Stimulated activated CD4-positive, alpha-beta T cell treated with anti-CD3 and anti-CD28 coated beads, Interleukin-15, amount 100 ng/mL, for 48 hours (primary cell): ENCODE measurements around the gene AMBP.
"Not testable (repeated sequence)": the region's sequence is repeated elsewhere in the genome, so short reads cannot be mapped to it uniquely, and the experiment has no call there.

Experiments
- DNase-seq, 2 donors: peaks; one replicate each; pipeline ENCODE4 v3.0.0-alpha.2; 2020; ENCODE audit warnings: low read depth in 2 of 2

Gene AMBP

DNA sequence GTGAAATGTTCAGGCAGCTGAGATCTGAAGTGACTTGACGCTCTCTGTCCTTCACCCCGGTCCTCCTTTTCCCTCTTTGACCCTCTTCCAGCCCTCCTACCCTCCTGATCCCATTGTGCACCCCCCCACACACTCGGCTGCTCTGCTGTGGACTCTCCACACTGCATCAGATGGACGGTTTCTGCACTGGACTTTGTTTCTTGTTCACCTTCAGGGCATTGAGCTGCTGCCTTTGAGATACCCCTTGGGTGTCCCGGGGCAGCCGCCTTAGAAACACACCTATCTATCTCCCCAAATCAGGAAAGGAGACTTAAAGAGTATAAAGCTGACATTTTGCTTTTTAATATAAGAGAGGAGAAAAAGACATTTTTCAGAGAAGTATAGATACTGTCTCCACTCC, 27.5 kb downstream of the AMBP start:
- DNase-seq, result no peak

DNA sequence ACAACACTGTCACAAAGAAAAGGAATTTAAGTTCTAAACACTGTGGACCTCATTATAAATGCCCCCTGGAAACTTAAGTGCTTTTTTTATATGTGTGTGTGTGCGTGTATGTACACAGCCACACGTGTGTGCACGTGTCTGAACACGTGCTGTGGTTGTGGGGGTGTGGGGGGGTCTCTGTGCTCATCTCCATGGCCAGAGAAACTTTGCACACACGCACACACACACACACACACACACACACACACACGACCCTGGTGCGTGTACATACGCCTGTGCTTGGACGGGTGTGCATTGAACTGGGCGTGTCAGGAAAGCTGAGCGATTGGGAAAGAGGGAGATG, 27.9 kb downstream of the AMBP start:
- no peak for DNase-seq

DNA sequence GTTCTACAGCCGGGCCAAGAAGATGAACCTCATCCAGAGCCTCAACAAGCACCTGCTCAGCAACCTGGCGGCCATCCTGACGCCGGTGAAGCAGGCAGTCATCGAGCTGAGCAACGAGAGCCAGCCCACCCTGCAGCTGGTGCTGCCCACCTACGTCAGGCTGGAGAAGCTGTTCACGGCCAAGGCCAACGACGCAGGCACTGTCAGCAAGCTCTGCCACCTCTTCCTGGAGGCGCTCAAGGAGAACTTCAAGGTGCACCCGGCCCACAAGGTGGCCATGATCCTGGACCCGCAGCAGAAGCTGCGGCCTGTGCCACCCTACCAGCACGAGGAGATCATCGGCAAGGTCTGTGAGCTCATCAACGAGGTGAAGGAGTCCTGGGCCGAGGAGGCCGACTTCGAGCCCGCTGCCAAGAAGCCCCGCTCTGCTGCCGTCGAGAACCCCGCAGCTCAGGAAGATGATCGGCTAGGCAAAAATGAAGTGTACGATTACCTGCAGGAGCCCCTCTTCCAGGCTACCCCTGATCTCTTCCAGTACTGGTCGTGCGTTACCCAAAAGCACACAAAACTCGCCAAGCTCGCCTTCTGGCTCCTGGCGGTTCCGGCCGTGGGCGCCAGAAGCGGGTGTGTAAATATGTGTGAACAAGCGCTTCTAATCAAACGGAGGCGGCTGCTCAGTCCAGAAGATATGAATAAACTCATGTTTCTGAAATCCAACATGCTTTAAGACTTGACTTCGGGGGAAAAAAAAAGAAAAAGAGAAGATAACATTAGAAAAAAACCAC, 28.5 kb downstream of the AMBP start:
- no peak for DNase-seq

DNA sequence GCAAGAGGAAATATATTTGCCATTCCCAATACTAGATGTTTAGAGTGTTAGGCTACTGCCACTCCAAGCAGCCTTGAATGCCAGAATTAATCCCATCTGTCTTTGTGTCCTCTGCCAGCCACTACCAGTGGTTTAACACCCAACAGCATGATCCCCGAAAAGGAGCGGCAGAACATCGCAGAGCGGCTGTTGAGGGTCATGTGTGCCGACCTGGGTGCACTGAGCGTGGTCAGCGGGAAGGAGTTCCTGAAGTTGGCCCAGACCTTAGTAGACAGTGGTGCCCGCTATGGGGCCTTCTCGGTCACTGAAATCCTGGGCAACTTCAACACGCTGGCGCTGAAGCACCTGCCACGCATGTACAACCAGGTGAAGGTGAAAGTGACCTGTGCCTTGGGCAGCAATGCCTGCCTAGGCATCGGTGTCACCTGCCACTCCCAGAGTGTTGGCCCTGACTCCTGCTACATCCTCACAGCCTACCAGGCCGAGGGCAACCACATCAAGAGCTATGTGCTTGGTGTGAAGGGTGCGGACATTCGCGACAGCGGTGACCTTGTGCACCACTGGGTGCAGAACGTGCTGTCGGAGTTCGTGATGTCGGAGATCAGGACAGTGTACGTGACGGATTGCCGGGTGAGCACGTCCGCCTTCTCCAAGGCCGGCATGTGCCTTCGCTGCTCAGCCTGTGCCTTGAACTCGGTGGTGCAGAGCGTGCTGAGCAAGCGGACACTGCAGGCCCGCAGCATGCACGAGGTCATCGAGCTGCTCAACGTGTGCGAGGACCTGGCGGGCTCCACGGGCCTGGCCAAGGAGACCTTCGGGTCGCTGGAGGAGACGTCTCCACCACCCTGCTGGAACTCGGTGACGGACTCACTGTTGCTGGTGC, 29.3 kb downstream of the AMBP start:
- no peak for DNase-seq

DNA sequence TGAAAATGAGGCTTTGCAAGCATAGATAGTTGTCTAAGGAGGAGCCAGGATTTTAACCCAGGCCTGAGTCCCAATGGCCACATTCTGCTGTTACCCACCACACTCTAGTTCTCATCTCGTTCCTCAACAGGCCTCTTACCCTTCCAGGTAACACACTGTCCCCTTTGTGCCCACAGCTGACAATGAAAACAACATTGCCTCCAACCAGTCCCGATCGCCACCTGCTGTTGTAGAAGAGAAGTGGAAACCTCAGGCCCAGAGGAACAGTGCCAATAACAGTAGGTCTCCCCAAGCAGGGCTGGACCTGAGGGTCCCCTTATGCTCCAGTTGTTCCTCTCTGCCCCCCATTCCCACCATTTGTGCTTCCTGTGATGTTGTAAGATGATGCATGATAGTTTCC, 30.4 kb downstream of the AMBP start:
- no peak for DNase-seq

DNA sequence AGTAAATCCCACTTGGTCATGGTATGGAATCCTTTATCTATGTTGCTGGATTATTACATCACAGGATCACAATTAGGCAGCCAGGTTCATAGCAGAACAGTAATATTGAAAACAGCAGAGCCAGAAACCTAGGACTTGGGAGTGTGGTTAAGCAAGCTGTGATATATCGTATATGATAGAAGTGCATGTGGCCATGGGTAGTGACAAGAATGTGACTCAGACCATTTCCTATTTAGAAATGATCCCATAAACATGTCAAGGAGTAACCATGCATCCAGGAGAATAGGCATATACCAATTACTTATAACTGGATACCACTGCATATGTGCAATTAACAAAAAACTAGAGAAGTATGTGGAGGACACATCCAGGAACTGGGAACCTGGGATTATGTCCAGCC, 31.2 kb downstream of the AMBP start:
- no peak for DNase-seq

DNA sequence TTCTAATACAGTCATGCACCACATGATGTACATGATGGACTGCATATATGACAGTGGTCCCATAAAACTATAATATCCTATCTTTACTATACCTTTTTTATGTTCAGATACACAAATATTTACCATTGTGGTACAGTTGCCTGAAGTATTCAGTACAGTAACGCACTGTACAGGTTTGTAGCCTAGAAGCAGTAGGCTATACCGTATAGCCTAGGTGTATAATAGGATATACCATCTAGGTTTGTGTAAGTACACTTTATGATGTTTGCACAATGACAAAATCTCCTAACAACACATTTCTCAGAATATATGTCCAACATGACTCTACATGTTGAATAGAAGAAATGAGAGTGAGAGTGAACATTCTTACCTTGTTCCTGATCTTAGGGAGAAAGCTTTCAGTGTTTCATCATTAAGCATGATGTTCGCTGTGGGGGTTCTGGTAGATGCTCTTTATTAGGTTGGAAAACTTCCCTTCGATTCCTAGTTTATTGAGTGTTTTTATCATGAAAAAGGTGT, 31.8 kb downstream of the AMBP start:
- DNase-seq, result no peak

DNA sequence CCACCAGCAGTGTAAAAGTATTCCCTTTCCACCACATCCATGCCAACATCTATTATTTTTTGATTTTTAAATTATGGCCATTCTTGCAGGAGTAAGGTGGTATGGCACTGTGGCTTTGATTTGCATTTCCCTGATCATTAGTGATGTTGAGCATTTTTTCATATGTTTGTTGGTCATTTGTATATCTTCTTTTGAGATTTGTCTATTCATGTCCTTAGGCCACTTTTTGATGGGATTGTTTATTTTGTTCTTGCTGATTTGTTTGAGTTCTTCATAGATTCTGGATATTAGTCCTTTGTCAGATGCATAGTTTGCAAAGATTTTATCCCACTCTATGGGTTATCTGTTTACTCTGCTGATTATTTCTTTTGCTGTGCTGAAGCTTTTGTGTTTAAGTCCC, 34.4 kb downstream of the AMBP start:
- DNase-seq, result not testable (repeated sequence)

DNA sequence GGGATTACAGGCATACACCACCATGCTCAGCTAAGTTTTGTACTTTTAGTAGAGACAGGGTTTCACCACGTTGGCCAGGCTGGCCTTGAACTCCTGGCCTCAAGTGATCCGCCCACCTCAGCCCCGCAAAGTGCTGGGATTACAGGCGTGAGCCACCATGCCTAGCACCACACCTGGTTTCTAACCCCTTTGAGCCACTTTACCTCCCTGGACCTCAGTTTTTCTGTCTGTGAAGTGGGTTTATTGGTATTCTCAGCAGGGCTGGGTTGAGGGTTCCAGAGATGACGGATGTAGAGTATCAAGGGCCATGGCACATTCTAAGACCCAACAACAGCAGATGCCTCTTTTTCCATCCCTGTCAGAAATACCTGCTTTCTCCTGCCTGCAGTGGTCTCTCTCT, 38.6 kb downstream of the AMBP start:
- no peak for DNase-seq

DNA sequence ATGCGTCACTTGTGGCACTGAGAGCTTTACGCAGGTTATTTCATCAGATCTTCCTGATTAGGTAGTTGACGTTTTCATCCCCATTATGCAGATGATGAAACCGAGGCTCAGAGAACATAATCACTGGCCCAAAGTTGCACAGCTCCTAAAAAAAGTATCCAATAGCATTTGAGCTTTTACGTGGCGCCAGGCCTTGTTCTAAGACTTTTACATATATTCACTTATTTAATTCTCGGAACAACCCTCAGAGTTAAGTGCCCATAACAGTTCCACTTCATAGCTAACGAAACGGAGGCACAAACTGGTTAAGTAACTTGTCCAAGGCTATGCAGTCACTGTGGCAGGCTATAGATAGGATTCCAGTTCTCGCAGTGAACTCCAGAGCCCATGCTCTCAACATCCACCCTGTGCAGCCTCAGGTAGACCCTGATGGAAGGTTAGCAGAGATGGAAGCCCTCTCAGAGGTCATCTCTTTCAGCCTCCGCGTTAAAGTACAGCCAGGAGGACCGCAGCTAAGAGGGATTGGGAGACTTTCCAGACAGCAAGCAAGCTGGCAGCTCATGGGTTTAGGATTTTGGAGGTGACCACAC, 39.3 kb downstream of the AMBP start:
- DNase-seq, result no peak

DNA sequence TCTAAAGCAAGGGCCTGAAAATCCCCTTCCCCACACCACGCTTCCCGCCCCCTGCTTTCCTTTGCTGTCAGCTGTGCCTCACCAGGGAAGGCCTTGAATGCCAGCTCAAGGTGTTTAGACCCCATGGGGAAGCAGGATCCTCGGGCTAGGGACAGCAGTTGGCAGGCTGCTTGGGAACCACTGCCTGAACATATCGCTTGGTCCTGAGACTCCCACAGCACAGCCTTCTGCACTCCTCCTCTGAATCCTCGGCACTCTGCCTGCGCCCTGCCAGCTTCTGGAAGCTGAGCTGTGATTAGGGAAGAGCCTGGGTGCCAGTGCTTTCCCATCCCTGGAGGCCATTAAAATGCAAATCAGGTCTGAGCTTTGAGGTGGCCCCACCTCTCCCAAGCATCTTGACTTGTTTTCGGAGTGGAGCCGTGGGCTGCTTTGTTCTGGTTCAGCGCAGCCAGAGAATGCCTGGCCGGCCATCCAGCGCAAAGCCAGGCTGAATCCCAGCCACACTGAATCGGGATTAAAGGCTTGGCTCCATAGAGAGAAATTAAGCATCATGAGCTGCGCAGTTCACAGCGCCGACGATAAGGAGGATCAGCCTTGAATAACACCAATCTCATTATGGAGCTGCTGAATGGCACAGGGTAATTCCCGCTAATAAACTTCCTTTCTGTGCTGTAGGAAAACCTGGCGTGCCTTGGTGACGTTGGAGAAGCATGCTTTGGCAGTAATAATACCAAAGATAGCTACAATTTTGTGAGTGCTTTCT, 40.0 kb downstream of the AMBP start:
- DNase-seq, result no peak

DNA sequence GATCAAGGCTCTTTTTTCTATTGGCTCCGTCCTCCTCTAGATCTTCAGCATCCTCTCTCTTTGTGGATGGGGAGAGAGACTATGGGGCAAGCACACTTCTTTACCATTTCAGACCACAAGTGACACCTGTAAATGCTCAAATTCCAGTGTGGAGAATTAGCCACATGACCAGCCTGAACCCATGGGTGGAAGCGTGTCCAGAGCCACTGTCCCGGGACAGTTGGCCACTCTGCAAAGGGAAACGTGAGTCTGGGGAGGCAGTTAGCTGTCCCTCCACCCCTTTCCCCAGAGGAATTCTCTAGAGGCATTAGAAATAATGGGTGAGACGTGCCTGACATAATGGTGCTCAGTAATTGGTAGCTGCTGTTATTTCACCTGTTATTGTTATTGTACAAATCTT, 40.9 kb downstream of the AMBP start:
- DNase-seq, result no peak

DNA sequence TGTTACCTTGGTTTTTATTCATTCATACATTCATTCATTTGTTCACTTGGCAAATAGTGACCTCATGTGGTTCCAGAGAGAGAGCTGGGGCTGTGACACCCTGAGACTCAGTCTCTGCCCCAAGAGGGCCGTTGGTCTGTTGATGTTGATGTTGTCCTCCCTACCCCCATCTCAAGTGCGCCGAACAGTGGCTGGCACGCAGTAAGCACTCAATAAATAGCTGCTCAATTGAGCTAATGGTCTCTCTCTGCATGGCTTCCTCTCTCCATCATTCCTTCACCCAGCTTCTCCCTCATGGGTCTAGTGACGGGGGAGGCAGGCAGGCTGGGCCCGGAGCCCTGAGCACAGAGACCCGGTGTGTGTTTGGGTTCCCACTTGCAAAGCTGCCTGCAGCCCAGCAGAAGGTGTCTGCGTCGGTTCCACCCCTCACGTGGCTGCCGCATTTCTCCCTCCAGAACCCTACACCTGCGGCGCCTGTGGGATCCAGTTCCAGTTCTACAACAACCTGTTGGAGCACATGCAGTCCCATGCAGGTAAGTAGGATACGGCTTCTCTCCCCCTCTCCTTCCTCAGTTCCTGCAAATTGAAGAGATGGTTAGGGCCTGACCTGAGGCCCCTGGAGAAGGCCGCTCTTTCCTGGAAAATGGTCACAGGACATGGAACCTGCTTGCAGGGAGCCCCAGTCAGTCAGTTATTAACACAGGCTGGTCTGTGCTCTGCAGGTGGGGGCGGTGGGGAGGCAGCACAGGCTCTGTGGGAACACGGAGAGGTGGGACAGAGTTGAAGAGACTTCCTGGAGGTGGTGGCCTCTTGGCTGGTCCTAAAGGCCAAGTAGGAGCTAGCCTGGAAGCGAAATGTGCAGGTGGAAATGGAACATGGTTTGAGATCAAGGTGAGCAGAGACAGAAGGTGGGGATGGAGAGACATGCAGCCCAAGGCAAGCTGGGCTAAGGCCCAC, 42.0 kb downstream of the AMBP start:
- no peak for DNase-seq

DNA sequence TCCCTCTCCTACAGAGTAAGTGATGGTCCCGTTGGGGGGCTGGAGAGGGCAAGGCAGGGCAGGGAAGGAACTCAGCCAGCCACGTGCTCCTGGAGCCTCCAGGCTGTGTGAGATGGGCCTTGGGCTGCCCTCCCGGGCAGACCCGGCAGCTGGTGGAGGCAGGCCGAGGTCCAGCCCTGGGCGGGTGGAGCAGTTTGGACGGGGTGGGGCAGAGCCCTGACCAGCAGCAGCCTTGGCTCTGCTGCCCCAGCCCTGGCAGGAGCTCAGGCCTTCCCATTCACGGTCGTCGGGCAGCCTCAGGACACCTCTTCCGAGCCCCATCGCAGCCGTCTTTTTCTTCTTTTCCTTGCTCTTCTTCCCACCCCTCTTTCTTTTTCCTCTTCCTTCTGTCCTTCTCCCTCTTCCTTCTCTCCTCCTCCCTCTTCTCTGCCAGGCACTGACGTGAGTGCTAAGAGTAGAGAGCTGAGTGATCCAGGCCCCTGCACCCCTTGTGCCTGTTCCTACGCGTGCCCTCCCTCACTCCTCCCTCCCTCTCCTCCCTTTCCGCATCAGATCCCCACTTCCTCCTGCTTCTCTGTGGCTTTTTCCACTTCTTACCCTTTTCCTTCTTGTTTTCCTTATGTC, 42.8 kb downstream of the AMBP start:
- DNase-seq, result no peak

DNA sequence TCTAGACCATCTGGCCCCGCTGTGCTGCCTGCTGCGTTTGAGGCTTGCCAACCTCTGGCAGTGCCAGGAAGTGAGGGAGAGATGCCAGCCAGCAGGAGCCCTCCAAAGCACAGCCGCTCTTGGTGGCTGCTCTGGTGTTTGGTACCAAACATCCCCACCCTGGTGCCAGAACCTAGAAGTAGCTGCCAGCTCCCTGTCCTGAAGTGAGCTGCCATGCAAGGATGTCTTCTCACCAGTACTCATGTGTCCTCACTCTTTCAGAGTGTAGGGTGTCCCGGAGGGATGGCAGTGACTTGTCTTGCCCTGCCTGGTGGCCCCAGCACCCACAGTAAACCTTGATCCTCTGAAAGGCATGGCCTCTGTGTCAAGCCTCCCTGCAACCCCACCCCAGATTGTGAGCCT, 43.4 kb downstream of the AMBP start:
- DNase-seq, result no peak

DNA sequence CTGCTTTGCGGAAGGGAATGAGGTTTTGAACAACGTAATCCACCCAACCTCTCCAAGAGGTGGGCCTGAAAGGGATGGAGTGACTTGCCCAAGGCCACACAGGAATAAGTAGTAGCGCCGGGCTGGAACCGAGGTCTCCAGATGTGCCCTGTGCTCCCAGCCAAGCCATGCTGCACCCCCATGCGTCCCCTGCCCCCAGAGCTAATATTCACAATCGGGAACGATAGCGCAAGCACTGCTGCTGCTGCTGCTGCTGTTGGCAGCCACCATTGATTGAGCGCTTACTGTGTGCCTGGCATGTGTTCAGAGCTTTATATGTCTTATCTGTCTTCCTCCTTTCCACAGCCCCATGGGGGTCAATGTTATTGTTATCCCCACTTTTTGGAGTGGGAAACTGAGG, 43.9 kb downstream of the AMBP start:
- DNase-seq, result no peak

DNA sequence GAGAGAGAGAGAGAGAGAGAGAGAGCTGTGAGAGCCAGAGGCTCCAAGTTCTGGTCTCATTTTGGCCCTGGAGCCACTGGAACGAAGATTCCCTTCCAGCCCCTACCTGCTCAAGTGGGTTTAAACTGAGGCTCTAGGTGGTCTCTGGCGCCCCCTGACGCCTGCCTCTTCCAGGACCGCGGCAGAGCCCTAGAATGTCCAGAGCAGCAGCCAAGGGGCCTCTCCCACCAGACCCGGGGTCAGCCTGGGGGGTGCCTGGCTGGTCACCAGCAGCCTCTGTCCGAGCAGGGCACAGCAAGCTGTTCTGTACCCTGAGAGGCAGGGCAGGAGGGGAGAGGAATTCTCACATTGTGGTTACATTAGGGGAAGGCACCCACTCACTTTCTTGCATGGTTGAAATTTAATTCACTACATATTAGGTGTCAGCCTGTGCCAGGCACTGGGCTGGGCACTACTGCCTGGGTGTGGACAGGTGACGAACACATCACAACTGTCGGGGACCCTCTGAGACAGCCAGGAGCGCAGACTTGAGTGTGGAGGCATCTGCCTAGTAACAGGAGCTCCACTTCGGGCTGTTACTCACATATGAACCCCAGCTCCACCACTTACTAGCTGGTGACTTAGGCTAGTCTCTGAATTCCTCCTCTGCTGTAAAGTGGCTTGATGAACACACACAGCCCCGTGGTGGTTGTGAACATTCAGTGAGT, 44.5 kb downstream of the AMBP start:
- DNase-seq, result no peak

DNA sequence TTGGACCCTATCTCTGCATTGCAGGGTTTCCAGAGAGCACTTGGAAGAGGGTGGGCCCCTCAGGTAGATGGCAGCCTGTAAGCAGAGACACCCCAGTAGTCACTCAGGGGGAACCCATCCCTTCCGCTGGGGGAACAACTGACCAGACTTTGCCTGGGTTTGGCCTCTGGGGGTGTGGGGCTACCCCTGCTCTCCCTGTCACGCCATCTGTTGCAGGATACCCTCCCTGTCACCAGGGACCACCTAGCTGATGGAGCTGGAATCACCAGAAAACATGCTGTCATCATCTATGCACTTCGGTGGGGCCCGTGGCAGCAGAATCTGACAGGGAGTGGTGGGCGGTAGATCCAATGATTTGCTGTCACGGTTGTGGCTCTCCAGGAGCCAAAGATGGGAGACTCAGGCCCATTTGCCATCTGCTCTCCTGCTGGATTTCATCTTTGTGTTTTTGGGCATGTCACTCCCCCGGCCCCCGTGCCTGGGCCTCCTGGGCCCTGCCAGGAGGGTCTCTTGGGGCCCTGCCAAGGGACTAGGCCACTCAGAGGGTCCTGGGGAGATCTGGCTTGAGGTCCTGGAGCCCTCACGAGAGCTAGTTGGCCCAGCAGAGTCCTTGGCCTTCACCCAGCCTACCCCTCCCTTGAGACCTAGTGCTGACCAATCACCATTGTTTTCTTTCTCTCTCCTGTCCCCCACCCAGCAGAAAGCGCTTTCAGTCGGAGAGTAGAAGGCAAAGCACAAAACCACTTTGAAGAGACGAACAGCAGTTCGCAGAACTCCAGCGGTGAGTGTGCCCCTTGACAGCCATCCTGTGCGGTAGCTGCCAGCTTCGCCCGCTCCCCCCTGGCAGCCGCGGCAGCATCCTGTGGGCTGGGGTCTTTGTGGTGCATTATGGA, 45.9 kb downstream of the AMBP start:
- DNase-seq, result no peak
